ENCODE results near the gene TOM1L2.

TOM1L2 gene

DNA sequence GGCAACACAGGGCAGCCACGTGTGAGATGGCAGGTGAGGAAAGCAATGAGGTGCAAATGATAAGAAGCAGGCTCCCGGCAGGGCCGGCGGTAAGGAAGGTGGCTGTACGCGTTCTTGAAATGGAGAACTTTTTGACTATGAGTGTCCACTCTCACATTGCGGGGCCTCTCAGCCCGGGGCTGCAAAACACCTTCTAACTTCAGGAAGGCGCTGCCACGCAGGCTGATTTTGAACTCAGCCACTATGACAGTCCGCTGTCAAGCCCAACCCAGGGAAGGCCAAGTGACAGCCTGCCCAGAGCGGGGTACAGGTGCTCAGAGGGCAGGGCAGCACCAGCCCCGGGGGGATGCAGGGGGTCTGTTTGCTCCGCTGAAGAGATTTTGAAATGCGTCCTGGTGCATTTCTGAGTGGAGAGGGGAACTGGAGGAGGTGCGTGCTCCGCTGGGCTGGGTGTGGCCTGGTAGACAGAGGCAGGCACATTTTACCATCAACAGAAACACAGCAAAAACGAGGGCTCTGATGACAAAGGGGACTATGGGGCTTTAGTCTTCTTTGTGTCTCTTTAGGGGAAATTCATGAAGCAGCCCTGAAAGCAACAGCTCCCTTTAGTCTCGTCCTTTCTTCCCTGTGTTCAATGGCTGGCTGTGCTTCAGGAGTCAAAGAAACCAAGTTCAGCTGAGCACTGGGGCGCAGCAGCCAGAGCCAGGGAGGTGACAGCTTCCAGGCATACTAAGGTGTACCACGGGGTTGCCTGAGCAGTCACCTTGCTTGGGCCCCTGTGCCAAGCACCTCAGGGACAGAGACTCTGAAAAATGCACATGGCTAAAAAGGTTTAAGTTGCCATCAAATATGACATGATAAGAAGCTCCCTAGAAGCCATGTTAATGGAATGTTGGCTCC, 120.8 kb downstream of the TOM1L2 start:
- no peak for DNase-seq (ENCODE audit: low spot score)
- TF ChIP-seq CTCF (IDR thresholded peaks at IDR 0.05; ENCODE audit: extremely low read depth, insufficient read depth, missing control alignments) = no peak
- in situ Hi-C loops (cut with MboI; ENCODE audit: low pct_unique_long_range_greater_than_20kb, low sequenced_read_pairs, unreplicated experiment) = no loop called here

- peak; percentile 75 for DNase-seq (ENCODE audit: low spot score)
- TF ChIP-seq CTCF (IDR thresholded peaks at IDR 0.05; ENCODE audit: extremely low read depth, insufficient read depth, missing control alignments) = peak; percentile 32
- in situ Hi-C loops (cut with MboI; ENCODE audit: low pct_unique_long_range_greater_than_20kb, low sequenced_read_pairs, unreplicated experiment) = no loop called here
Observed at GRCh38 chr17:17849845-17850373, 122.3 kb downstream of the TOM1L2 start.

DNA sequence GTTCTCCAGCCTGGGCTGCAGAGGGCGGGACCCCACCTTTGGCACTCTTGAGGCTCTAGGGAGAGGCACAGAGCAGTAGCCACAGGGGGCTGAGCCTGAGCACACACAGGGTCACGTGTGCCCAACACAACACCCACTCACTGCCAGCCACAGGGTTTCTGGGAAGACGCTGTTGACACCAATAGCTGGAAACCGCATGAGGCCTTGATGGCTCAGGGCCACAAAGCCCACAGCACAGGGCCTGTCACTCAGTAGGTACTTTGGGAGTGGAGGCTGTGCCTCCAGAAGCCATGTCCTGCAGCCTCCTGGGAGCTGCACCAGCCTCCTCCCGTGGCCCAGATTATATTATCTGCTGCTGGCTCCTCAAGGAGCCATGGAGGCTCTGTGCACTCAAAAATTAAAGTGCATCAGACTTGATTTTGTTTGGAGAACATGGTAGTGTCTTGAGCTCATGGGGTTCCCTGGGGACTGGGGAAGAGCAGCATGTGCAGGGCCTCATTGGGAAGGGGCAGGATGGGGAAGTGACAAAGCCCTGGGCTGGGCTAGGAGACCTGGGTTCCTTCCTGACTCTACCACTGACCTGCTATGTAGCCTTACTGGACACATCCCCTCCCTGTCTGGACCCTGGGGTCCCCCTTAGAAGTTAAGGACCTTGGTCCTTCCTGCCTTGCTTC, 122.9 kb downstream of the TOM1L2 start:
- TF ChIP-seq CTCF (IDR thresholded peaks at IDR 0.05; ENCODE audit: extremely low read depth, insufficient read depth, missing control alignments) = no peak
- in situ Hi-C loops (cut with MboI; ENCODE audit: low pct_unique_long_range_greater_than_20kb, low sequenced_read_pairs, unreplicated experiment) = no loop called here
- DNase-seq (ENCODE audit: low spot score) = peak; percentile 66

DNA sequence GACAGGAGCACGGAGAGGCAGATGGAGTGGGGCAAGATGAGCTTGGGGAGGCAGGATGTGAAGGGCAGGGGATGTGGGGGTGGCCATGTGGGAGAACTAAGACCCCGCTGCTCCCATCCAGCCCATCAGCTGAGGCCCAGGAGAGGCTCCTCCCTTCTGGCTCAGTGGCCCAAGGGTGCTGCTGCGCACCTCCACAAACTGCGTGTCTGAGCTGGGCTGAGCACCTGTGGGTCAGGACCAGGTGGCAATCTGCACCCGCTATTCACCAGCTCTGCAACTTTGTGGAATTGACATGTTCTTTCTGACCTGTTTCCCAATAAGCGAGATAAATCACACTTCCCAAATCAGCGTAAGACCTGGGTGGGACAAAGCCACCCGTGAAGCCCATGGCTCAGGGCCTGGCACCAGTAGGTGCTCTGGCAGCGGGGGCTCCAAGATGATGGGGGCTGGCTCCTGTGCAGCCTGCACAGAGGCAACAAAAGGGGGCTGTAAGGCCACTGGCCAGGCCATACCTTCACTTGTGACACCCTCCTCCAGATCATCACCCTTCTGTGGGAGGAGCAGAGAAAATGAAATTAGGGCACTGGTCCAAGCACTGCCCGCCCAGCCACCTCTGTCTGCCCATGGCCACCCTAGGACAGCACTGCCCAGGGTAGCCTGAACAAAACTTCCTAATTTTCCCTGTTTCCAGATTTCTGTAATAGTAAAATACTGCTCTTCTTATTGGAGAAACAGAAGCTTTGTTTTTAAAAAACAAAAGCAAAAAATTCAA, 123.7 kb downstream of the TOM1L2 start:
- TF ChIP-seq CTCF (IDR thresholded peaks at IDR 0.05; ENCODE audit: extremely low read depth, insufficient read depth, missing control alignments) = no peak
- DNase-seq (ENCODE audit: low spot score) = no peak
- in situ Hi-C loops (cut with MboI; ENCODE audit: low pct_unique_long_range_greater_than_20kb, low sequenced_read_pairs, unreplicated experiment) = no loop called here

DNA sequence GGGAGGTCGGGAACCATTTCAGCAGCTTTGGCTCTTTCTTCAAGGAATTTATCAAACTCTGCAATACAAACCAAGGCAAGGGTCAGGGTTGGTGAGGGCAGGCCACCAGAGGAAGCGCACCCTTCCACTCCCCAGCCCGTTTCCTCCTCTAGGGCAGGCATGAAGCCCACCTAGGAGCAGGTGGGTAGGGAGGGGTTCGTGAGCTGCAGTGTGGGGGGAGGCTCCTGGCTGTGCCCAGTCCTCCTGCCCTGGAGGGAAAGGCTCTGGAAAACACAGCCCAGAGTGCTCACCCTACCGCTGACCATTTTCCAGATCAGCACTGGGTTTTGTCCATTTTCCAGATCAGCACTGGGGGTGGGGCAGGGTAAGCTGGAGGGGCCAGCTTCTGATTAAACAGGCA, 124.5 kb downstream of the TOM1L2 start:
- no peak for DNase-seq (ENCODE audit: low spot score)
- TF ChIP-seq CTCF (IDR thresholded peaks at IDR 0.05; ENCODE audit: extremely low read depth, insufficient read depth, missing control alignments) = no peak
- in situ Hi-C loops (cut with MboI; ENCODE audit: low pct_unique_long_range_greater_than_20kb, low sequenced_read_pairs, unreplicated experiment) = no loop called here

- no peak for TF ChIP-seq CTCF (IDR thresholded peaks at IDR 0.05; ENCODE audit: extremely low read depth, insufficient read depth, missing control alignments)
- no peak for DNase-seq (ENCODE audit: low spot score)
- in situ Hi-C loops (cut with MboI; ENCODE audit: low pct_unique_long_range_greater_than_20kb, low sequenced_read_pairs, unreplicated experiment) = no loop called here
Observed at GRCh38 chr17:17847118-17847689, 125.0 kb downstream of the TOM1L2 start.
